ENCODE data around the gene ACTBL2.

The ACTBL2 gene

GRCh38 chr5:57455511-57456455 lies 26.8 kb downstream of the ACTBL2 start (continued):
- TF ChIP-seq ZNF211 (tag by site-specific recombination; IDR thresholded peaks at IDR 0.05; ENCODE audit: low read depth) (no peak), KLF1 (tag by site-specific recombination; IDR thresholded peaks at IDR 0.05) (no peak)

GRCh38 chr5:57454896-57455295 lies 27.7 kb downstream of the ACTBL2 start:
- Histone ChIP-seq H3K9me3 (ENCODE audit: control insufficient read depth, insufficient read depth, low read depth, low read length) (no peaks in the 10 kb centered on the region), H3K36me3 (ENCODE audit: control insufficient read depth in 2 of 2, insufficient read depth in 1 of 2, low read length in 2 of 2) (no peaks in the 10 kb centered on the region), H3K27ac (ENCODE audit: extremely low read depth, low read depth, low read length) (no peak overlapping the region), H3K4me1 (ENCODE audit: control insufficient read depth, insufficient read depth, low read length) (peaks cover 20% of the 10 kb centered on the region; the same call in 1 of the 2 replicates), H3K4me3 (ENCODE audit: low read depth, low read length) (no peak overlapping the region)
- CTCF ChIA-PET, result no interaction called here
- POLR2A ChIA-PET, result no interaction called here
- no peak for TF ChIP-seq ZNF521 (tag by site-specific recombination; IDR thresholded peaks at IDR 0.05)
- no peak for TF ChIP-seq EGR2 (tag by site-specific recombination; IDR thresholded peaks at IDR 0.05; ENCODE audit: low read depth)
- TF ChIP-seq PRDM1 (tag by site-specific recombination; IDR thresholded peaks at IDR 0.05), result no peak
- TF ChIP-seq SCRT1 (tag by site-specific recombination; IDR thresholded peaks at IDR 0.05; ENCODE audit: borderline replicate concordance), result no peak
- TF ChIP-seq ATF2 (tag by site-specific recombination; IDR thresholded peaks at IDR 0.05; ENCODE audit: low read depth), result no peak
- TF ChIP-seq ZNF776 (tag by site-specific recombination; IDR thresholded peaks at IDR 0.05; ENCODE audit: borderline replicate concordance), result no peak
- TF ChIP-seq MYNN (tag by site-specific recombination; IDR thresholded peaks at IDR 0.05; ENCODE audit: borderline replicate concordance), result no peak
- TF ChIP-seq ZNF514 (tag by site-specific recombination; IDR thresholded peaks at IDR 0.05), result no peak
- TF ChIP-seq ZNF341 (tag by site-specific recombination; IDR thresholded peaks at IDR 0.05; ENCODE audit: low read depth), result no peak
- TF ChIP-seq ZFP3 (tag by site-specific recombination; IDR thresholded peaks at IDR 0.05; ENCODE audit: low read depth), result no peak
- no peak for TF ChIP-seq ZNF692 (tag by site-specific recombination; IDR thresholded peaks at IDR 0.05)
- no peak for TF ChIP-seq ZNF624 (tag by site-specific recombination; IDR thresholded peaks at IDR 0.05)
- no peak for TF ChIP-seq ZNF214 (tag by site-specific recombination; IDR thresholded peaks at IDR 0.05; ENCODE audit: borderline replicate concordance)
- no peak for TF ChIP-seq ZNF2 (tag by site-specific recombination; IDR thresholded peaks at IDR 0.05)
- no peak for TF ChIP-seq INSM2 (tag by site-specific recombination; IDR thresholded peaks at IDR 0.05)
- TF ChIP-seq MZF1 (tag by site-specific recombination; IDR thresholded peaks at IDR 0.05; ENCODE audit: borderline replicate concordance), result no peak
- TF ChIP-seq ZNF473 (tag by site-specific recombination; IDR thresholded peaks at IDR 0.05), result no peak
- no peak for TF ChIP-seq HOXC10 (CRISPR knock-in tag; IDR thresholded peaks at IDR 0.05)

Data from HEK293 (cell line).